Endothelial cell of umbilical vein (primary cell): Measurements from ENCODE around the gene IGF1. TPM values are rescaled to one million over a fixed set of nuclear protein-coding genes. Genes with fewer than 3 reads are reported as not detected.

Source experiments
- BruUV-seq: library from RNA; stranded (reverse); fragments of 400-500 nt; replicated peaks from 2 replicates; lab custom pipeline; 2021; lab: Mats Ljungman, UMichigan
- CTCF ChIA-PET: fragments of 300-600, 350-600 bp; sonication (Branson Sonifier 250); formaldehyde crosslinking; loops from one replicate; lab custom pipeline; 2021; ENCODE audit warnings: antibody characterized with exemption, inconsistent platforms; lab: Charles Lee
- POLR2A ChIA-PET: fragments of 300-600, 350-600 bp; sonication (Branson Sonifier 250); formaldehyde crosslinking; loops from one replicate; lab custom pipeline; 2021; ENCODE audit warnings: antibody characterized with exemption, inconsistent platforms; lab: Charles Lee
- DNase-seq: peaks from one replicate; pipeline ENCODE4 v3.0.0-alpha.2; 2011; ENCODE audit warnings: low read depth, low spot score
- FAIRE-seq: peaks from 2 replicates; lab custom pipeline; 2011; peaks lifted over from hg19 to GRCh38; lab: Jason Lieb, UNC
- H2AFZ ChIP-seq: 2 replicates; pipeline ENCODE4 v1.6.0; 2012; ENCODE audit warnings: low read depth, low read length, control low read depth, inconsistent platforms
- H3K27ac ChIP-seq: 2 replicates; pipeline ENCODE4 v1.5.1; 2011; ENCODE audit warnings: low read depth, mild to moderate bottlenecking, control low read depth, low read length, moderate library complexity; ENCODE audit not compliant: insufficient read depth
- H3K27me3 ChIP-seq, 2 experiments: 2 replicates each; pipeline versions ENCODE4 v1.6.0 to v1.6.1; 2011; ENCODE audit warnings: low read length in 2 of 2, mixed read lengths in 1 of 2; ENCODE audit not compliant: control insufficient read depth in 2 of 2, insufficient read depth in 2 of 2
- H3K36me3 ChIP-seq, 2 experiments: 2 replicates in 1 of 2; 3 replicates in 1 of 2; pipeline ENCODE4 v1.5.1; 2011; ENCODE audit warnings: low read length in 2 of 2, mild to moderate bottlenecking in 1 of 2, moderate library complexity in 1 of 2; ENCODE audit not compliant: control insufficient read depth in 2 of 2, insufficient read depth in 2 of 2; ENCODE audit errors: extremely low read depth in 1 of 2
- H3K4me1 ChIP-seq: 3 replicates; pipeline ENCODE4 v1.5.1; 2011; ENCODE audit warnings: mild to moderate bottlenecking, low read length; ENCODE audit not compliant: control insufficient read depth, insufficient read depth; ENCODE audit errors: extremely low read depth
- H3K4me2 ChIP-seq: 2 replicates; pipeline ENCODE4 v1.6.1; 2011; ENCODE audit warnings: low read length, control low read depth, mixed read lengths; ENCODE audit not compliant: insufficient read depth
- H3K4me3 ChIP-seq, 3 experiments: fragments of 200-600 bp in 1 of 3; sonication (generic), shearing (Covaris generic) in 1 of 3; replicated peaks in 1 of 3; 2 replicates each; pipeline ENCODE4 v1.5.1; 2011 to 2016; ENCODE audit warnings: control low read depth in 3 of 3, low read length in 3 of 3, mild to moderate bottlenecking in 2 of 3, inconsistent platforms in 1 of 3, low read depth in 1 of 3, moderate library complexity in 1 of 3; ENCODE audit not compliant: insufficient read depth in 1 of 3
- H3K79me2 ChIP-seq: 2 replicates; pipeline ENCODE4 v1.6.0; 2012; ENCODE audit warnings: low read length, inconsistent platforms; ENCODE audit not compliant: control insufficient read depth, insufficient read depth
- H3K9ac ChIP-seq: replicated peaks from 2 replicates; pipeline ENCODE3; 2011; ENCODE audit warnings: low read length, control low read depth; ENCODE audit not compliant: insufficient read depth; ENCODE audit errors: extremely low read depth
- H3K9me1 ChIP-seq: replicated peaks from 3 replicates; pipeline ENCODE4 v1.6.0; 2011; ENCODE audit warnings: mild to moderate bottlenecking, low read length; ENCODE audit not compliant: control insufficient read depth, insufficient read depth; ENCODE audit errors: extremely low read depth
- H3K9me3 ChIP-seq: replicated peaks from 2 replicates; pipeline ENCODE4 v1.5.1; 2012; ENCODE audit warnings: low read length, inconsistent platforms; ENCODE audit not compliant: control insufficient read depth, insufficient read depth
- H4K20me1 ChIP-seq: replicated peaks from 2 replicates; pipeline ENCODE3; 2011; ENCODE audit warnings: mild to moderate bottlenecking, low read length; ENCODE audit not compliant: control insufficient read depth, insufficient read depth; ENCODE audit errors: extremely low read depth
- CTCF ChIP-seq, 2 donors: IDR thresholded peaks; 1 replicate in 1 of 2; 2 replicates in 1 of 2; pipeline ENCODE4 v1.5.1; 2011; ENCODE audit warnings: low read length in 2 of 2, mild to moderate bottlenecking in 2 of 2, moderate library complexity in 2 of 2, control low read depth in 1 of 2, inconsistent platforms in 1 of 2, low read depth in 1 of 2; ENCODE audit not compliant: insufficient read depth in 1 of 2; ENCODE audit errors: extremely low read depth in 1 of 2
- EZH2 ChIP-seq: IDR thresholded peaks from 2 replicates; pipeline ENCODE4 v1.6.1; 2012; ENCODE audit warnings: borderline replicate concordance, low read depth, mild to moderate bottlenecking, moderate library complexity, low read length, inconsistent platforms; ENCODE audit not compliant: severe bottlenecking
- FOS ChIP-seq: IDR thresholded peaks from 2 replicates; pipeline ENCODE4 v1.6.1; 2011; ENCODE audit warnings: mild to moderate bottlenecking, low read length, moderate library complexity, borderline replicate concordance; ENCODE audit not compliant: insufficient read depth
- GATA2 ChIP-seq: IDR thresholded peaks from 2 replicates; pipeline ENCODE4 v1.7.0; 2011; ENCODE audit warnings: low read depth, mild to moderate bottlenecking, moderate library complexity, mixed read lengths, low read length; ENCODE audit not compliant: insufficient read length, insufficient read depth
- JUN ChIP-seq: IDR thresholded peaks from 2 replicates; pipeline ENCODE4 v1.6.1; 2011; ENCODE audit warnings: borderline replicate concordance, low read depth; ENCODE audit not compliant: insufficient read length, insufficient read depth
- MAX ChIP-seq: IDR thresholded peaks from 2 replicates; pipeline ENCODE4 v1.6.1; 2011; ENCODE audit not compliant: insufficient read depth, insufficient read length
- MYC ChIP-seq: IDR thresholded peaks from one replicate; pipeline ENCODE4 v1.6.1; 2011; ENCODE audit warnings: mild to moderate bottlenecking, low read depth, low read length
- POLR2A ChIP-seq: IDR thresholded peaks from 2 replicates; pipeline ENCODE4 v1.6.1; 2012; ENCODE audit warnings: low read depth, mild to moderate bottlenecking, control low read depth, low read length
- POLR2AphosphoS5 ChIP-seq: IDR thresholded peaks from 2 replicates; pipeline ENCODE4 v1.6.1; 2012; ENCODE audit warnings: low read depth, mild to moderate bottlenecking, control low read depth, low read length, moderate library complexity; ENCODE audit not compliant: insufficient read depth
- dilution Hi-C: fragments of 300-500 bp; cut with MboI; formaldehyde crosslinking; loops from one replicate; pipeline ENCODE4 v1.15.0; 2019; ENCODE audit warnings: low sequenced_read_pairs; ENCODE audit not compliant: extremely low pct_ligation_motif_present
- intact Hi-C: fragments of 100-400 bp; cut with micrococcal nuclease; formaldehyde crosslinking; loops from one replicate; pipeline ENCODE4 v1.10.0; 2022
- polyA plus RNA-seq, 4 experiments: library from polyadenylated mRNA; depleted of rRNA in 3 of 4; stranded (reverse) in 3 of 4; unstranded in 1 of 4; fragments of >200 nt; gene quantifications; 2 replicates each; pipeline versions ENCODE4 v1.2.1 to v1.2.3, GENCODE V29; 2011 to 2012; ENCODE audit warnings: missing spikeins in 1 of 4
- total RNA-seq: library from RNA; stranded (reverse); gene quantifications from 2 replicates; pipeline ENCODE4 v1.2.3, GENCODE V29; 2021

Gene IGF1
- total and polyA plus RNA-seq, 2 donors (not counting 3 experiments of a cell fraction or from before 2014, with no cell fraction given) = 0.10 TPM; not detected in 1

GRCh38 chr12:102426599-102427542 lies 53.5 kb downstream of the IGF1 start:
- Histone ChIP-seq H3K4me2 (no peak overlapping the region), H3K9me3 (no peaks in the 10 kb centered on the region), H3K4me3 (no peak overlapping the region), H3K27ac (no peak overlapping the region), H2AFZ (no peak overlapping the region), H3K36me3 (no peaks in the 10 kb centered on the region), H3K4me1 (peaks cover 2% of the 10 kb centered on the region), H3K27me3 (no peaks in the 10 kb centered on the region), H4K20me1 (no peaks in the 10 kb centered on the region), H3K9ac (no peak overlapping the region), H3K9me1 (no peaks in the 10 kb centered on the region), H3K79me2 (no peaks in the 10 kb centered on the region)
- dilution Hi-C loops (no loop called here), intact Hi-C loops (no loop called here)
- ChIA-PET CTCF (no interaction called here), POLR2A (no interaction called here)
- TF ChIP-seq MAX (no peak), JUN (no peak), POLR2AphosphoS5 (no peak), POLR2A (no peak), EZH2 (no peak), FOS (no peak), MYC (no peak), GATA2 (no peak), CTCF (IDR thresholded peaks at IDR 0.05; ENCODE audit: extremely low read depth in 1 of 2, insufficient read depth in 1 of 2, low read depth in 1 of 2, low read length in 2 of 2) (no peak)
- FAIRE-seq = no peak
- no peak for DNase-seq
- BruUV-seq = no TSS peak
